ENCODE measurements around the gene KHDC1. TPM values are rescaled to one million over a fixed set of nuclear protein-coding genes. Genes with fewer than 3 reads are reported as not detected.

KHDC1 gene
- total and polyA plus RNA-seq, 2 experiments from 2014 or later: 4.3 to 5.5 TPM

GRCh38 chr6:73233048-73233447 is 29.9 kb downstream of the KHDC1 start:
- H3K79me2 ChIP-seq: no peaks in the 10 kb centered on the region
- no peak overlapping the region for H3K27ac ChIP-seq
- H3K4me2 ChIP-seq: no peak overlapping the region
- H3K4me3 ChIP-seq: no peak overlapping the region
- H3K4me1 ChIP-seq (ENCODE audit: insufficient read depth): no peaks in the 10 kb centered on the region
- TF ChIP-seq EZH2 (IDR thresholded peaks at IDR 0.05; ENCODE audit: borderline replicate concordance) (no peak), CTCF (IDR thresholded peaks at IDR 0.05; ENCODE audit: poor library complexity) (no peak), EZH2phosphoT487 (IDR thresholded peaks at IDR 0.05; ENCODE audit: low read depth, severe bottlenecking, unreplicated experiment) (no peak)
- no peaks in the 10 kb centered on the region for H4K20me1 ChIP-seq (ENCODE audit: insufficient read depth, poor library complexity, severe bottlenecking)
- H3K9me3 ChIP-seq (ENCODE audit: low read depth): no peaks in the 10 kb centered on the region
- H3K36me3 ChIP-seq (replicated peaks; ENCODE audit: insufficient read depth, low read depth): no peaks in the 10 kb centered on the region
- no peaks in the 10 kb centered on the region for H3K27me3 ChIP-seq
- H2AFZ ChIP-seq: no peak overlapping the region
- no peaks in the 10 kb centered on the region for H3K9me2 ChIP-seq (replicated peaks; ENCODE audit: insufficient read depth)
- no peak for DNase-seq (ENCODE audit: low spot score)
- 94% methylated on average over 6 of the region's 6 CpGs for WGBS (ENCODE audit: low lambda C conversion rate, missing lambda C conversion rate)

GRCh38 chr6:73231986-73232391 is 31.0 kb downstream of the KHDC1 start:
- no peaks in the 10 kb centered on the region for H3K9me3 ChIP-seq (ENCODE audit: low read depth)
- no peak overlapping the region for H3K4me2 ChIP-seq
- WGBS (ENCODE audit: low lambda C conversion rate, missing lambda C conversion rate): 90% methylated on average over 1 of the region's 1 CpG
- no peak for DNase-seq (ENCODE audit: low spot score)
- H4K20me1 ChIP-seq (ENCODE audit: insufficient read depth, poor library complexity, severe bottlenecking): no peaks in the 10 kb centered on the region
- no peak overlapping the region for H2AFZ ChIP-seq
- no peaks in the 10 kb centered on the region for H3K4me1 ChIP-seq (ENCODE audit: insufficient read depth)
- no peaks in the 10 kb centered on the region for H3K27me3 ChIP-seq
- no peak overlapping the region for H3K27ac ChIP-seq
- H3K9me2 ChIP-seq (replicated peaks; ENCODE audit: insufficient read depth): no peaks in the 10 kb centered on the region
- H3K79me2 ChIP-seq: no peaks in the 10 kb centered on the region
- no peak overlapping the region for H3K4me3 ChIP-seq
- no peak for TF ChIP-seq CTCF (IDR thresholded peaks at IDR 0.05; ENCODE audit: poor library complexity)
- TF ChIP-seq EZH2phosphoT487 (IDR thresholded peaks at IDR 0.05; ENCODE audit: low read depth, severe bottlenecking, unreplicated experiment): no peak
- no peak for TF ChIP-seq EZH2 (IDR thresholded peaks at IDR 0.05; ENCODE audit: borderline replicate concordance)
- no peaks in the 10 kb centered on the region for H3K36me3 ChIP-seq (replicated peaks; ENCODE audit: insufficient read depth, low read depth)

- no peaks in the 10 kb centered on the region for H3K36me3 ChIP-seq (replicated peaks; ENCODE audit: insufficient read depth, low read depth)
- H2AFZ ChIP-seq: no peak overlapping the region
- no peaks in the 10 kb centered on the region for H4K20me1 ChIP-seq (ENCODE audit: insufficient read depth, poor library complexity, severe bottlenecking)
- no peak for DNase-seq (ENCODE audit: low spot score)
- H3K4me2 ChIP-seq: no peak overlapping the region
- H3K4me3 ChIP-seq: no peak overlapping the region
- H3K79me2 ChIP-seq: no peaks in the 10 kb centered on the region
- H3K27me3 ChIP-seq: no peaks in the 10 kb centered on the region
- H3K4me1 ChIP-seq (ENCODE audit: insufficient read depth): no peaks in the 10 kb centered on the region
- 98% methylated on average over 3 of the region's 3 CpGs for WGBS (ENCODE audit: low lambda C conversion rate, missing lambda C conversion rate)
- H3K27ac ChIP-seq: no peak overlapping the region
- TF ChIP-seq CTCF (IDR thresholded peaks at IDR 0.05; ENCODE audit: poor library complexity): no peak
- no peak for TF ChIP-seq EZH2 (IDR thresholded peaks at IDR 0.05; ENCODE audit: borderline replicate concordance)
- TF ChIP-seq EZH2phosphoT487 (IDR thresholded peaks at IDR 0.05; ENCODE audit: low read depth, severe bottlenecking, unreplicated experiment): no peak
- H3K9me2 ChIP-seq (replicated peaks; ENCODE audit: insufficient read depth): no peaks in the 10 kb centered on the region
- H3K9me3 ChIP-seq (ENCODE audit: low read depth): no peaks in the 10 kb centered on the region
Observed at GRCh38 chr6:73227606-73228255, 35.3 kb downstream of the KHDC1 start.
